Thyroid gland (tissue), 4 donors: ENCODE data around the gene WNT9B. TPM values are rescaled to one million over a fixed set of nuclear protein-coding genes. Genes with fewer than 3 reads are reported as not detected.

Source experiments
- DNase-seq, 2 donors: peaks; one replicate each; pipeline ENCODE4 v3.0.0-alpha.2; 2019
- H3K27ac ChIP-seq, 3 donors: fragments of 200-600 bp; sonication (generic); 1 replicate in 2 of 3; 2 replicates in 1 of 3; pipeline ENCODE4 v1.5.1; 2016 to 2019; ENCODE audit warnings: mild to moderate bottlenecking in 1 of 3, moderate library complexity in 1 of 3
- H3K27me3 ChIP-seq: fragments of 200-600 bp; sonication (generic); one replicate; pipeline ENCODE4 v1.5.1; 2019
- H3K36me3 ChIP-seq, 2 donors: fragments of 200-600 bp; sonication (generic); one replicate each; pipeline ENCODE4 v1.5.1; 2016 to 2019
- H3K4me1 ChIP-seq, 2 donors: fragments of 200-600 bp; sonication (generic); one replicate each; pipeline ENCODE4 v1.5.1; 2017 to 2019
- H3K4me3 ChIP-seq, 3 donors: fragments of 200-600 bp; sonication (generic); replicated peaks in 1 of 3; 1 replicate in 2 of 3; 2 replicates in 1 of 3; pipeline ENCODE4 v1.5.1; 2016; ENCODE audit warnings: mild to moderate bottlenecking in 1 of 3
- H3K9me3 ChIP-seq: fragments of 200-600 bp; sonication (generic); one replicate; pipeline ENCODE4 v1.5.1; 2017
- CTCF ChIP-seq, 6 experiments: fragments of 200-600 bp in 3 of 6; fragments of 450-650 bp in 3 of 6; sonication (generic) in 3 of 6; IDR thresholded peaks; one replicate each; pipeline ENCODE4 v1.5.1; 2016 to 2019; ENCODE audit warnings: antibody characterized with exemption in 6 of 6, mild to moderate bottlenecking in 2 of 6, inconsistent platforms in 1 of 6, moderate library complexity in 1 of 6
- POLR2A ChIP-seq, 2 donors: fragments of 450-650 bp; IDR thresholded peaks; one replicate each; pipeline ENCODE4 v1.6.1; 2017; ENCODE audit warnings: antibody characterized with exemption in 2 of 2, mild to moderate bottlenecking in 2 of 2, moderate library complexity in 1 of 2
- WGBS, 2 donors: methylation state at CpG; one replicate each; pipeline ENCODE4 v1.1.5; 2017; 5-methylcytosine and 5-hydroxymethylcytosine counted together
- intact Hi-C: fragments of 100-400 bp; cut with DNase I; formaldehyde crosslinking; loops from one replicate; pipeline ENCODE4 v1.15.1; 2023
- total RNA-seq, 4 donors: library from RNA; depleted of rRNA; stranded (reverse); fragments of >200 nt; gene quantifications; one replicate each; pipeline ENCODE4 v1.2.3, GENCODE V29; 2016

WNT9B gene
- total RNA-seq, 4 donors from 2014 or later, result 1.2 TPM; not detected in 3

GRCh38 chr17:46832331-46832821 is 19.0 kb upstream of the WNT9B start:
- no peaks in the 10 kb centered on the region for H3K27me3 ChIP-seq
- 53 to 58% methylated on average over 5 to 11 of the region's 11 CpGs for WGBS, 2 donors
- H3K36me3 ChIP-seq, result no peaks in the 10 kb centered on the region
- no peaks in the 10 kb centered on the region for H3K9me3 ChIP-seq
- no peak for DNase-seq
- H3K4me3 ChIP-seq, result no peak overlapping the region
- H3K27ac ChIP-seq, result no peak overlapping the region
- intact Hi-C loops, result no loop called here
- no peaks in the 10 kb centered on the region for H3K4me1 ChIP-seq
- no peak for TF ChIP-seq CTCF (IDR thresholded peaks at IDR 0.05)
- no peak for TF ChIP-seq POLR2A (IDR thresholded peaks at IDR 0.05)

GRCh38 chr17:46832945-46833839 is 18.2 kb upstream of the WNT9B start:
- H3K27me3 ChIP-seq, result no peaks in the 10 kb centered on the region
- no peak overlapping the region for H3K27ac ChIP-seq
- 63 to 66% methylated on average over 17 of the region's 17 CpGs for WGBS, 2 donors
- no peaks in the 10 kb centered on the region for H3K4me1 ChIP-seq
- no peaks in the 10 kb centered on the region for H3K36me3 ChIP-seq
- H3K9me3 ChIP-seq, result no peaks in the 10 kb centered on the region
- TF ChIP-seq CTCF (IDR thresholded peaks at IDR 0.05), result no peak
- DNase-seq, result no peak
- H3K4me3 ChIP-seq, result no peak overlapping the region
- intact Hi-C loops, result no loop called here

GRCh38 chr17:46833840-46834208 is 17.6 kb upstream of the WNT9B start:
- no peak for TF ChIP-seq POLR2A (IDR thresholded peaks at IDR 0.05)
- no peak for TF ChIP-seq CTCF (IDR thresholded peaks at IDR 0.05)
- no peaks in the 10 kb centered on the region for H3K4me1 ChIP-seq
- 89 to 93% methylated on average over 2 of the region's 2 CpGs for WGBS, 2 donors
- H3K36me3 ChIP-seq, result no peaks in the 10 kb centered on the region
- H3K4me3 ChIP-seq, result no peak overlapping the region
- H3K27ac ChIP-seq, result no peak overlapping the region
- DNase-seq, result no peak
- no peaks in the 10 kb centered on the region for H3K27me3 ChIP-seq
- intact Hi-C loops, result no loop called here
- no peaks in the 10 kb centered on the region for H3K9me3 ChIP-seq

- no peak for DNase-seq
- H3K4me1 ChIP-seq, result no peaks in the 10 kb centered on the region
- no peaks in the 10 kb centered on the region for H3K27me3 ChIP-seq
- H3K27ac ChIP-seq, result no peak overlapping the region
- H3K4me3 ChIP-seq, result no peak overlapping the region
- WGBS, 2 donors, result 95 to 100% methylated on average over 3 of the region's 3 CpGs
- no peaks in the 10 kb centered on the region for H3K36me3 ChIP-seq
- intact Hi-C loops, result no loop called here
- H3K9me3 ChIP-seq, result no peaks in the 10 kb centered on the region
- TF ChIP-seq CTCF (IDR thresholded peaks at IDR 0.05), result no peak
Observed at GRCh38 chr17:46834846-46835245, 16.5 kb upstream of the WNT9B start.

- no peaks in the 10 kb centered on the region for H3K4me1 ChIP-seq
- WGBS, 2 donors, result 84 to 89% methylated on average over 2 of the region's 2 CpGs
- TF ChIP-seq POLR2A (IDR thresholded peaks at IDR 0.05) (no peak), CTCF (IDR thresholded peaks at IDR 0.05) (no peak)
- H3K9me3 ChIP-seq, result no peaks in the 10 kb centered on the region
- intact Hi-C loops, result no loop called here
- no peak overlapping the region for H3K27ac ChIP-seq
- no peaks in the 10 kb centered on the region for H3K36me3 ChIP-seq
- no peak for DNase-seq
- H3K27me3 ChIP-seq, result peaks cover 5% of the 10 kb centered on the region
- no peak overlapping the region for H3K4me3 ChIP-seq
Observed at GRCh38 chr17:46836500-46836899, 14.9 kb upstream of the WNT9B start.
